AG09319 (cell line): ENCODE measurements around the gene REG3A.

Experiments
- DNase-seq: peaks from one replicate; pipeline ENCODE4 v3.0.0-alpha.2; 2010; ENCODE audit warnings: low read depth; ENCODE audit errors: extremely low read depth
- TF ChIP-seq, protein P1 (sequence below): IDR thresholded peaks from 2 replicates; pipeline ENCODE4 v1.5.1; 2011; ENCODE audit warnings: low read depth, mild to moderate bottlenecking, inconsistent platforms, low read length, moderate library complexity

The REG3A gene

DNA sequence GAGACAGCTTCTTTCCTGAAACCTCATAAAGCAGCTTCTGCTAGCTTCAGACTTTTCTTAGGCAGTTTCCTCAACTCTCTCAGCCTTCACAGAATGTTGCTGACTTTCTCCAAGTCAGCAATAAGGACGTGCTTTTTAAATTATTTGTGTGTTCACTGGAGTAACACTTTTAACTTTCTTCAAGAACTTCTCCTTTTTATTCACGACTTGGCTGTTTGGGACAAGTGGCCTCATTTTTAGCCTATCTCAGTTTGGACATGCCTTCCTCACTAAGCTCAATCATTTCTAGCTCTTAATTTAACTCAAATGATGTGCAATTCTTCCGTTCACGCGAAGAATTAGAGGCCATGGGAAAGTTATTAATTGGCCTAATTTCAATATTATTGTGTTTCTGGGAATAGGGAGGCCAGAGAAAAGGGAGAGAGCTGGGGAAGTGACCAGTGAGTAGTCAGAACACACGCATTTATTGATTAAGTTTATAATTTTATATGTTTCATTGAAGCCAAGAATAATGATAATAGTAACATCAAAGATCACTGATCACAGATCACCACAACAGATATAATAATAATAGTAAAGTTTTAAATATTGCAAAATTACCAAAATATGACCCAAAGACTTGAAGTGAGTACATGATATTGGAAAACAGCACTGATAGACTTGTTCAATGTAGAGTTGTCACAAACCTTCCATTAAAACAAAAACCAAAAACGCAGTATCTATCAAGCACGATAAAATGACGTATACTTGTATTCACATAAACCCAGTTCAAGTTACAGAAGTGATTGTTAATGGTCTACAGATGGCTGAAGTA is 34.4 kb downstream of the REG3A start:
- TF ChIP-seq, protein P1, sequence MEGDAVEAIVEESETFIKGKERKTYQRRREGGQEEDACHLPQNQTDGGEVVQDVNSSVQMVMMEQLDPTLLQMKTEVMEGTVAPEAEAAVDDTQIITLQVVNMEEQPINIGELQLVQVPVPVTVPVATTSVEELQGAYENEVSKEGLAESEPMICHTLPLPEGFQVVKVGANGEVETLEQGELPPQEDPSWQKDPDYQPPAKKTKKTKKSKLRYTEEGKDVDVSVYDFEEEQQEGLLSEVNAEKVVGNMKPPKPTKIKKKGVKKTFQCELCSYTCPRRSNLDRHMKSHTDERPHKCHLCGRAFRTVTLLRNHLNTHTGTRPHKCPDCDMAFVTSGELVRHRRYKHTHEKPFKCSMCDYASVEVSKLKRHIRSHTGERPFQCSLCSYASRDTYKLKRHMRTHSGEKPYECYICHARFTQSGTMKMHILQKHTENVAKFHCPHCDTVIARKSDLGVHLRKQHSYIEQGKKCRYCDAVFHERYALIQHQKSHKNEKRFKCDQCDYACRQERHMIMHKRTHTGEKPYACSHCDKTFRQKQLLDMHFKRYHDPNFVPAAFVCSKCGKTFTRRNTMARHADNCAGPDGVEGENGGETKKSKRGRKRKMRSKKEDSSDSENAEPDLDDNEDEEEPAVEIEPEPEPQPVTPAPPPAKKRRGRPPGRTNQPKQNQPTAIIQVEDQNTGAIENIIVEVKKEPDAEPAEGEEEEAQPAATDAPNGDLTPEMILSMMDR = no peak
- no peak for DNase-seq

DNA sequence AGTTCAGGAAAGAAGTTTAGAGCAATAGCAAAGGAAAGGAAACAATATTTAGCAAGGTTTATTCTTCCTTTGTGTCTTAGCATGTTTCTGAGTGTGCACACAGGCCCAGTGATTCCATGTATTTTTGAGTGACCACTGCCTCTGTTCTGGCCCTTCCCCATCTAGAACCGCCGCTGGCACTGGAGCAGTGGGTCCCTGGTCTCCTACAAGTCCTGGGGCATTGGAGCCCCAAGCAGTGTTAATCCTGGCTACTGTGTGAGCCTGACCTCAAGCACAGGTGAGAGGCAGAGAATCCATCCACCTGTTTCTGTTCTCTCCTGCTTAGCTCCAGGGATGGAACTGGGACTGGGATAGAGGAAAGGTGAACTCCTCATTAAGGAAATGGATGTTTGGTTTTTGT is 36.9 kb downstream of the REG3A start:
- TF ChIP-seq, protein P1 = no peak
- DNase-seq = no peak

DNA sequence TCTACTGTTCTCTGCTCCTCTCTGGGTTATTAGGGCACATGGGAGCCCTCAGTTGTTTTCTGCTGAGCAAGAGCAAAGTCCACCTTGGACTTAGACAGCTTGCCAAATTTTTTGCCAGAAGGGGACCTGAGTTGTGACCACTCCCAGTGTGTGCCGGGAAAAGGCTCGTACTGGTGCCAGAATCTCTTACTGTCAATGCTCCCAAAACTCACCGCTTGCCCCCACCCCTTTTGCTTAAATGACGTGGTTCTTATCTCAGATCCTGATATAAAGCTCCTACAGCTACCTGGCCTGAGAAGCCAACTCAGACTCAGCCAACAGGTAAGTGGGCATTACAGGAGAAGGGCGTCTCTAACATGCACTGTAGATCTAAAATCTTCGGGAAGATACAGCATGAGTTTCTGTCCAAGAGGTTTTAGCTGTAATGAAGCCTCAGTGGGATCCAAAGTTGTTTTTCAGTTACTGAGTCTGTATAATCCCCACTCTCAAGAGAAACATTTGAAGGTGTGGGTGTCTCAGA is 39.3 kb downstream of the REG3A start, which contains the start of gene REG1A:
Gene REG1A, plus strand, starts transcription at position 295 of the 520 bp plus-strand sequence. CDS start 374 bp downstream, outside the sequence.
- TF ChIP-seq, protein P1 = no peak
- no peak for DNase-seq

DNA sequence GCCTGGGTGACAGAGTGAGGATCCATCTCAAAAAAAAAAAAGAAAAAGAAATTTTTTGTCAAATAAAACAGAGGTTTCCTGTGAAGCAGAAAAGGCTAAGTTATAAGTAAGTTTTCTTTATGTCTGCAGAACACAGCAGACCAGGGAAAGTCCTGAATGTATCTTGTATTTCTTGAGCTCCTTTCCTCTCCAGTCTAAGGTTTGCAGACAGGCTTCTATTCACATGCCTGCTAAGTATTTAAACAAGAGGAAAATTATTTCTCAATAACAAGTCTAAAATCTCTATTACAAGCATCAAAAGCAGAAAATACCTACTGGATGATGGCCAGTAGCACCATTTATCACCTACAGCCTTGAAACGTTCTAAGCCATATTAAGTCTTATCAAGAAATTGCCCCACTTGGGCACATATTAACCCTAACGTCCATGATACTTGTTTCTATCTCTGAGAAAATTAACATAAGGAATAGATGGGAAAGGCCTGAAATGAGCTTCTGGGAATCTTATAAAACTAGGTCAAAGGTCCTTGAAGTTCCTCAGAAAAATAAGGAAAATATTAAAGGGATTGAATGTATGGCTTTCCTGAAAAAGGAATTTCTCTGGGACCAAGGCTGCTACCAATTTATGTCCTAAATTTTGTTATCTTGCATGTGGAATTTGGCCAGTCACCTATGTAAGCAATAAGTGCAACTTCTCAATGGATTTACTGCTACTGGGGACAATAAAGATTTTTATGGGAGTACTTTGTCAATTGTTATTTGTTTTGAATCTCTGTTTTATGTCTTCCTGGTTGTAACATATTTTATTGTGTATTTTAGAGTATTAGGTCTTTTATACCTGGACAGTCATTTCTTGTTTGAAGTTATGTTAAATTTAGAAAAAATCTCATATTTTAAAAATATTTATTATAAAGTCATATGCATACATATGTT is 42.3 kb downstream of the REG3A start:
- TF ChIP-seq, protein P1 = no peak
- DNase-seq = no peak

DNA sequence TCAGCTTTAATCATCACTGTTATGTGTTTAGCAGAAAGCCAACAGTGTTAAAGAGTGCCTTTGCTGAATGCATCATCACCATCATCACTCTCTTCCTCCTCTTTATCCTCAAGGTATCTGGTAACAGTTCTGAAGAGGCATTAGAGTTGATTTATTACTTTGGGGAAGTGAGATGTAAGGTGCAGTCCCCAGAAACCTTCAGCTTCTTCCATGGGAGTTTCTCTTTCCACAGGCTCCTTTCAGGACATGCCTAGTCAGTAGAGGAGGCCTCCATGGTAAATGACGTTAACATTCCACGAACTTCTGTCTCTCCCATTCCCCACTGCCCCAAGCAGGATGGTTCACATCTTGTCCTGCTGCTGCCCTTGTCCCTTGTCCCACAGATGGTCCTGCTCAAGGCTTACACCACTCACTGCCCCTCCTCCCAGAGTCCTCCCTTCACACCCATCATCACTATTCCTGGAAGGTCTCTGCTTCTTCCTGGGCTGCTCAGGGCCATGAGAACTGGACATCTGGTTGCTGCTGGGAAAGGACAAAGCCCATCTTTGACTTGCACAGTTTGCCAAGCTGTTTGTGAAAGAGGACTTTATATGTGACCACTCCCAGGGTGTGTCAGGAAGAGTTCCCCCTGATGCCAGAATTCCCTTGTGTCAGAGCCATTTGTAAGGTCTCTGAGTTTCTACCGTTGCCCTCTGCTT is 44.6 kb downstream of the REG3A start:
- no peak for DNase-seq
- TF ChIP-seq, protein P1 = no peak

DNA sequence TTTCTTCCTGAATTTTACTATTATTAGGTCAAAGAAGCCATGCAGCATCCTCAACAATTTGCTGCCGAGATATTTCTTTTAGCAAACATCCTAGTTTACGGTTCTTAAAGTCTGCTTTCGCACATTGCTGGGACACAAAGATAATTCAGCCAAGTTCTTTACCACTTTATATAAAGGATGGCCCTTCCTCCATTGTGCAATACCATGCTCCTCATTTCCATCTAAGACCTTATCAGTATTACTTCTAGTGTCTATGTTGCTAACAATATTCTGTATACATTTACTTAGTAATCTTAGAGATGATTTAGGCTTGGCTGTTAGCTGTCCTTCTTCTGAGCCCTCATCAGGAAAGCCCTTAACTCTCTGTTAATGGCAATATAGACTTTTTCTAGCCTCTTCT is 47.3 kb downstream of the REG3A start:
- TF ChIP-seq, protein P1 = no peak
- DNase-seq = no peak
